ENCODE results near the gene RFC2. TPM values are rescaled to one million over a fixed set of nuclear protein-coding genes. Genes with fewer than 3 reads are reported as not detected.
A peak's percentile ranks its signal among the peaks of the same experiment; 100 is the strongest.

The RFC2 gene
- total RNA-seq, 1 experiment from 2014 or later: 73.6 TPM

DNA sequence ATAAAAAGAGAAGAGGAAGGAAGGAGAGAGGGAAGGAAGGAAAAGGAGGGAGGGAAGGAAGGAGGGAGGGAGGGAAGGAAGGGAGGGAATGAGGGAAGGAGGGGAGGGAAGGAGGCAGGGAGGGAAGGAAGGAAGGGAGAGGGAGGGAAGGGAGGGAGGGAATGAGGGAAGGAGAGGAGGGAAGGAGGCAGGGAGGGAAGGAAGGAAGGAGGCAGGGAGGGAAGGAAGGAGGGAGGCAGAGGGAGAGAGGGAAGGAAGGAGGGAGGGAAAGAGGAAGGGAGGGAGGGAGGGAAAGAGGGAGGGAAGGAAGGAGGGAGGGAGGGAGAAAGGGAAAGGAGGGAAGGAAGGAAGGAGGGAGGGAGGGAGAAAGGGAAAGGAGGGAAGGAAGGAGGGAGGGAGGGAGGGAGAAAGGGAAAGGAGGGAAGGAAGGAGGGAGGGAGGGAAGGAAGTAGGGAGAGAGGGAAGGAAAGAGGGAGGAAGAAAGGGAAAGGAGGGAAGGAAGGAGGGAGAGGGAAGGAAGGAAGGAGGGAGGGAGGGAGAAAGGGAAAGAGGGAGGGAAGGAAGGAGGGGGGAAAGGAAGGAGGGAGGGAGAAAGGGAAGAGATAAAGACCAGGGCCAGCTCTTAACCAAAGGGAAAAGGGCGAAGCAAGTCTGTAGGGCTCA lies 50.1 kb downstream of the RFC2 start:
- Histone ChIP-seq H3K4ac (ENCODE audit: low read depth, low read length) (no peak overlapping the region), H3K27ac (ENCODE audit: insufficient read length, low read depth, low read length) (no peak overlapping the region), H4K20me1 (ENCODE audit: control insufficient read depth, insufficient read depth, insufficient read length) (peaks cover 3% of the 10 kb centered on the region), H3K4me1 (ENCODE audit: insufficient read depth, low read length) (no peaks in the 10 kb centered on the region), H2BK20ac (ENCODE audit: low read depth, low read length, poor library complexity, severe bottlenecking) (no peak overlapping the region), H2AFZ (ENCODE audit: low read length) (no peak overlapping the region), H2BK5ac (ENCODE audit: insufficient read length, low read length) (no peak overlapping the region), H3K23me2 (ENCODE audit: insufficient read length, low read depth, low read length, poor library complexity, severe bottlenecking) (peaks cover 2% of the 10 kb centered on the region), H2BK120ac (ENCODE audit: low read depth, low read length, poor library complexity, severe bottlenecking) (no peak overlapping the region), H3K18ac (ENCODE audit: insufficient read length, low read depth, low read length) (peak overlapping the region; percentile 87), H2AK5ac (ENCODE audit: insufficient read length, low read length) (no peak overlapping the region), H3K4me2 (ENCODE audit: insufficient read depth, insufficient read length, low read length) (no peak overlapping the region), H3K56ac (ENCODE audit: insufficient read length, low read depth, low read length) (peak overlapping the region; percentile 62), H3K27me3 (ENCODE audit: insufficient read depth, low read length) (no peaks in the 10 kb centered on the region), H2BK12ac (ENCODE audit: insufficient read length, low read depth, low read length) (no peak overlapping the region), H3K9me3 (ENCODE audit: control insufficient read depth, low read depth, low read length) (no peaks in the 10 kb centered on the region), H3K9ac (ENCODE audit: extremely low read depth, insufficient read length, low read length) (no peak overlapping the region), H4K5ac (ENCODE audit: insufficient read length, low read depth, low read length) (peak overlapping the region; percentile 98), H3K79me1 (ENCODE audit: insufficient read depth, low read depth, low read length, poor library complexity, severe bottlenecking) (no peaks in the 10 kb centered on the region), H3K79me2 (ENCODE audit: insufficient read depth, low read length) (no peaks in the 10 kb centered on the region), H2BK15ac (ENCODE audit: low read depth, low read length) (no peak overlapping the region), H3K14ac (ENCODE audit: insufficient read depth, low read length) (no peak overlapping the region), H4K8ac (replicated peaks; ENCODE audit: insufficient read length, low read depth, low read length) (no peak overlapping the region), H3K23ac (ENCODE audit: insufficient read length, low read depth, low read length) (no peak overlapping the region), H3T11ph (ENCODE audit: low read length) (no peak overlapping the region), H4K91ac (ENCODE audit: insufficient read length, low read depth, low read length) (peak overlapping the region; percentile 89)
- Mint-ChIP-seq H3K27ac (no peak overlapping the region), H3K27me3 (ENCODE audit: low read depth) (no peaks in the 10 kb centered on the region; the same call in none of the 2 replicates), H3K36me3 (ENCODE audit: insufficient read depth in 1 of 3, low read depth in 3 of 3) (0 out of 7 replicates have a peak, but pooled peaks cover 0 to 3% (median 0%) of the 10 kb centered on the region in 3 experiments), H3K4me1 (peaks cover 3 to 4% of the 10 kb centered on the region in 2 experiments), H3K4me3 (0 out of 5 replicates have a peak overlapping the region, but pooled peaks of 1 of the 2 experiments have one; percentile 17), H3K9me3 (no peaks in the 10 kb centered on the region)
- TF ChIP-seq, protein P1, sequence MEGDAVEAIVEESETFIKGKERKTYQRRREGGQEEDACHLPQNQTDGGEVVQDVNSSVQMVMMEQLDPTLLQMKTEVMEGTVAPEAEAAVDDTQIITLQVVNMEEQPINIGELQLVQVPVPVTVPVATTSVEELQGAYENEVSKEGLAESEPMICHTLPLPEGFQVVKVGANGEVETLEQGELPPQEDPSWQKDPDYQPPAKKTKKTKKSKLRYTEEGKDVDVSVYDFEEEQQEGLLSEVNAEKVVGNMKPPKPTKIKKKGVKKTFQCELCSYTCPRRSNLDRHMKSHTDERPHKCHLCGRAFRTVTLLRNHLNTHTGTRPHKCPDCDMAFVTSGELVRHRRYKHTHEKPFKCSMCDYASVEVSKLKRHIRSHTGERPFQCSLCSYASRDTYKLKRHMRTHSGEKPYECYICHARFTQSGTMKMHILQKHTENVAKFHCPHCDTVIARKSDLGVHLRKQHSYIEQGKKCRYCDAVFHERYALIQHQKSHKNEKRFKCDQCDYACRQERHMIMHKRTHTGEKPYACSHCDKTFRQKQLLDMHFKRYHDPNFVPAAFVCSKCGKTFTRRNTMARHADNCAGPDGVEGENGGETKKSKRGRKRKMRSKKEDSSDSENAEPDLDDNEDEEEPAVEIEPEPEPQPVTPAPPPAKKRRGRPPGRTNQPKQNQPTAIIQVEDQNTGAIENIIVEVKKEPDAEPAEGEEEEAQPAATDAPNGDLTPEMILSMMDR (conservative IDR thresholded peaks at IDR 0.05): no peak
- WGBS (ENCODE audit: extremely low coverage, insufficient read length, low lambda C conversion rate): no CpG with 5 or more reads among the region's 1 CpG
- no peak for DNase-seq

All from H9 (cell line).